ENCODE data around the gene KIF22.

KIF22 gene

DNA sequence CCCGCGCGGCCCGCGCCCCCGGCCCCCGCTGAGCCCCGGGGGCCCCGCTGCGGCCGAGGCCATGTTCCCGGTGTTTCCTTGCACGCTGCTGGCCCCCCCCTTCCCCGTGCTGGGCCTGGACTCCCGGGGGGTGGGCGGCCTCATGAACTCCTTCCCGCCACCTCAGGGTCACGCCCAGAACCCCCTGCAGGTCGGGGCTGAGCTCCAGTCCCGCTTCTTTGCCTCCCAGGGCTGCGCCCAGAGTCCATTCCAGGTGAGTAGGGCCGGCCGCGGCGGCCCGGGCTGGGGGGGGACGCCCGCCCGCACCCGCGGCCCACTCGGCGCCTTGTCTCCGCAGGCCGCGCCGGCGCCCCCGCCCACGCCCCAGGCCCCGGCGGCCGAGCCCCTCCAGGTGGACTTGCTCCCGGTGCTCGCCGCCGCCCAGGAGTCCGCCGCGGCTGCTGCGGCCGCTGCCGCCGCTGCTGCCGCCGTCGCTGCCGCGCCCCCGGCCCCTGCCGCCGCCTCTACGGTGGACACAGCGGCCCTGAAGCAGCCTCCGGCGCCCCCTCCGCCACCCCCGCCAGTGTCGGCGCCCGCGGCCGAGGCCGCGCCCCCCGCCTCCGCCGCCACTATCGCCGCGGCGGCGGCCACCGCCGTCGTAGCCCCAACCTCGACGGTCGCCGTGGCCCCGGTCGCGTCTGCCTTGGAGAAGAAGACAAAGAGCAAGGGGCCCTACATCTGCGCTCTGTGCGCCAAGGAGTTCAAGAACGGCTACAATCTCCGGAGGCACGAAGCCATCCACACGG lies 16.3 kb downstream of the KIF22 start:
- H3K4me1 ChIP-seq (ENCODE audit: low read length): peaks cover 41% of the 10 kb centered on the region

DNA sequence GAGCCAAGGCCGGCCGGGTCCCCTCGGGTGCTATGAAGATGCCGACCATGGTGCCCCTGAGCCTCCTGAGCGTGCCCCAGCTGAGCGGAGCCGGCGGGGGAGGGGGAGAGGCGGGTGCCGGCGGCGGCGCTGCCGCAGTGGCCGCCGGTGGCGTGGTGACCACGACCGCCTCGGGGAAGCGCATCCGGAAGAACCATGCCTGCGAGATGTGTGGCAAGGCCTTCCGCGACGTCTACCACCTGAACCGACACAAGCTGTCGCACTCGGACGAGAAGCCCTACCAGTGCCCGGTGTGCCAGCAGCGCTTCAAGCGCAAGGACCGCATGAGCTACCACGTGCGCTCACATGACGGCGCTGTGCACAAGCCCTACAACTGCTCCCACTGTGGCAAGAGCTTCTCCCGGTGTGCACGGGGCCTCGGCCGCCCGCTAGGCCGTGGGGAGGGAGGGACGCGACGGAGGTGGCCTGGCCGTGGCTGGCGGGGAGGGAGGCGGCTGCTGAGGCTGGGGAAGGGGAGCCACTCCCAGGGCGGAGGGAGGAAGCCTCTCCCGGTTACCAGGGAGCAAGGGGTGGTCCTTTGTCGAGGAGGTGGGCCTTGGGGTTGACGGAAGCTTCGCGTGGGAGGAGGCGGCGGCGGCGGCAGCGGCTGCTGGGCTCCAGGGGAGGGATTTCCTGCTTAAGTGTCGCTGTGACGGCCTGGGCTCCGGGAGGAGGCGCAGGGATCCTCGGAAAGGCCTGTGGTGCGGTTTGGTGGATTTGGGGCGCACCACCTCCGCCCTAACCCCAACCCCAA lies 17.1 kb downstream of the KIF22 start:
- no peaks in the 10 kb centered on the region for H3K27me3 ChIP-seq (replicated peaks; ENCODE audit: insufficient read depth, low read length)
- H4K20me1 ChIP-seq (ENCODE audit: insufficient read depth, low read length): no peaks in the 10 kb centered on the region
- H3K9me3 ChIP-seq (replicated peaks; ENCODE audit: insufficient read depth, low read length): no peaks in the 10 kb centered on the region
- peaks cover 68% of the 10 kb centered on the region for H3F3A ChIP-seq (ENCODE audit: insufficient read depth, low read length)
- H3K4me1 ChIP-seq (ENCODE audit: low read length): peaks cover 44% of the 10 kb centered on the region
- H3K4me2 ChIP-seq (ENCODE audit: low read depth, low read length): peak overlapping the region; percentile 77
- DNase-seq: peak; percentile 88
- H3K4me3 ChIP-seq (ENCODE audit: low read length): peak overlapping the region; percentile 76
- peak overlapping the region; percentile 95 for H3K27ac ChIP-seq (ENCODE audit: low read length)
- H3K9me2 ChIP-seq (replicated peaks; ENCODE audit: insufficient read depth, low read length): no peaks in the 10 kb centered on the region
- peaks cover 32% of the 10 kb centered on the region for H3K79me2 ChIP-seq (ENCODE audit: low read length)
- no peak overlapping the region for H2AFZ ChIP-seq (ENCODE audit: low read length)
- H3K36me3 ChIP-seq (replicated peaks; ENCODE audit: insufficient read depth, low read length): no peaks in the 10 kb centered on the region
- peak overlapping the region; percentile 95 for H3K9ac ChIP-seq (ENCODE audit: low read length)
- TF ChIP-seq EZH2phosphoT487 (IDR thresholded peaks at IDR 0.05; ENCODE audit: low read length) (no peak), CTCF (IDR thresholded peaks at IDR 0.05; ENCODE audit: low read length) (peak; percentile 56), EZH2 (optimal IDR thresholded peaks at IDR 0.05; ENCODE audit: low read depth, low read length) (no peak)

More for the DNA sequence above, 16.3 kb downstream of the KIF22 start:
- Histone ChIP-seq H3K27ac (ENCODE audit: low read length) (peak overlapping the region; percentile 95), H3K79me2 (ENCODE audit: low read length) (peaks cover 32% of the 10 kb centered on the region), H3F3A (ENCODE audit: insufficient read depth, low read length) (peaks cover 68% of the 10 kb centered on the region), H3K4me2 (ENCODE audit: low read depth, low read length) (peak overlapping the region; percentile 77), H3K9ac (ENCODE audit: low read length) (peak overlapping the region; percentile 95), H3K9me3 (replicated peaks; ENCODE audit: insufficient read depth, low read length) (no peaks in the 10 kb centered on the region), H3K9me2 (replicated peaks; ENCODE audit: insufficient read depth, low read length) (no peaks in the 10 kb centered on the region), H3K27me3 (replicated peaks; ENCODE audit: insufficient read depth, low read length) (no peaks in the 10 kb centered on the region), H3K4me3 (ENCODE audit: low read length) (peak overlapping the region; percentile 76), H3K36me3 (replicated peaks; ENCODE audit: insufficient read depth, low read length) (no peaks in the 10 kb centered on the region), H2AFZ (ENCODE audit: low read length) (no peak overlapping the region), H4K20me1 (ENCODE audit: insufficient read depth, low read length) (no peaks in the 10 kb centered on the region)
- DNase-seq: peak; percentile 69
- TF ChIP-seq EZH2 (optimal IDR thresholded peaks at IDR 0.05; ENCODE audit: low read depth, low read length) (no peak), CTCF (IDR thresholded peaks at IDR 0.05; ENCODE audit: low read length) (no peak), EZH2phosphoT487 (IDR thresholded peaks at IDR 0.05; ENCODE audit: low read length) (no peak)

DNA sequence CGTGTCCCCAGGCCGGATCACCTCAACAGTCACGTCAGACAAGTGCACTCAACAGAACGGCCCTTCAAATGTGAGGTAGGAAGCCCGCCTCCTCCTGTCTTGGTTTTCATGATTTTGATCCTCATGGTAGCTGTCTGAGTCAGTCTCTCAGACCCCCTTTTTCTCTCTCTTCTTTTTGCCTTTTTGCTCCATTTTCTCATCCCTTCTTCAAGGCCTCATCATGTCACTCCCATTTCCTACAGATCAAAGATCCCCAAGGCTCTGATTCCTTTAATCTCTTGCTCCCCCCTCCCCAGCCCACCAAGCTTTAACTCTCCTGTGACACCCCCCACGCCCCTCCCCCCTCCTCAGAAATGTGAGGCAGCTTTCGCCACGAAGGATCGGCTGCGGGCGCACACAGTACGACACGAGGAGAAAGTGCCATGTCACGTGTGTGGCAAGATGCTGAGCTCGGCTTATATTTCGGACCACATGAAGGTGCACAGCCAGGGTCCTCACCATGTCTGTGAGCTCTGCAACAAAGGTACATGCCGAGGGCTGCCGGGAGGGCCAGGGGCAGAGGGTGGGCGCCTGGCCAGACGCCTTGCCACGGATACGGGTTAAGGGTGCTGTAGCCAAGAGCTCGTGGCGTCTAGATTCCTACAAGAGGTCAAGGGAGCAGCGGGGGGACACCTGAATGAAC lies 17.8 kb downstream of the KIF22 start:
- H3K36me3 ChIP-seq (replicated peaks; ENCODE audit: insufficient read depth, low read length): no peaks in the 10 kb centered on the region
- no peaks in the 10 kb centered on the region for H3K9me2 ChIP-seq (replicated peaks; ENCODE audit: insufficient read depth, low read length)
- peaks cover 65% of the 10 kb centered on the region for H3F3A ChIP-seq (ENCODE audit: insufficient read depth, low read length)
- H4K20me1 ChIP-seq (ENCODE audit: insufficient read depth, low read length): no peaks in the 10 kb centered on the region
- TF ChIP-seq EZH2phosphoT487 (IDR thresholded peaks at IDR 0.05; ENCODE audit: low read length) (no peak), CTCF (IDR thresholded peaks at IDR 0.05; ENCODE audit: low read length) (no peak), EZH2 (optimal IDR thresholded peaks at IDR 0.05; ENCODE audit: low read depth, low read length) (no peak)
- H3K9me3 ChIP-seq (replicated peaks; ENCODE audit: insufficient read depth, low read length): no peaks in the 10 kb centered on the region
- peak overlapping the region; percentile 77 for H3K4me2 ChIP-seq (ENCODE audit: low read depth, low read length)
- H2AFZ ChIP-seq (ENCODE audit: low read length): no peak overlapping the region
- peaks cover 44% of the 10 kb centered on the region for H3K4me1 ChIP-seq (ENCODE audit: low read length)
- peaks cover 32% of the 10 kb centered on the region for H3K79me2 ChIP-seq (ENCODE audit: low read length)
- DNase-seq: no peak
- peak overlapping the region; percentile 76 for H3K4me3 ChIP-seq (ENCODE audit: low read length)
- H3K27ac ChIP-seq (ENCODE audit: low read length): peak overlapping the region; percentile 95
- no peaks in the 10 kb centered on the region for H3K27me3 ChIP-seq (replicated peaks; ENCODE audit: insufficient read depth, low read length)
- peak overlapping the region; percentile 95 for H3K9ac ChIP-seq (ENCODE audit: low read length)

All from MM.1S (cell line).